ENCODE data around the gene RPL36AL.
"Not testable (repeated sequence)": the region's sequence is repeated elsewhere in the genome, so short reads cannot be mapped to it uniquely, and the experiment has no call there.

RPL36AL gene

GRCh38 chr14:49620182-49621113 is at the start of gene RPL36AL, which contains the start of gene MGAT2:
Gene RPL36AL, minus strand, starts transcription at chr14:49620626. Its CDS starts 1,522 bp downstream, at chr14:49619104.
Gene MGAT2, plus strand, starts transcription at chr14:49620799. Its CDS starts 470 bp downstream, at chr14:49621269.
- peak; percentile 95 for DNase-seq

GRCh38 chr14:49659526-49660455 is 39.4 kb upstream of the RPL36AL start:
- no peak for DNase-seq

- not testable (repeated sequence) for DNase-seq
Observed at GRCh38 chr14:49657500-49657899, 37.1 kb upstream of the RPL36AL start.

- DNase-seq: no peak
Observed at GRCh38 chr14:49654511-49654910, 34.1 kb upstream of the RPL36AL start.

- no peak for DNase-seq
Observed at GRCh38 chr14:49653508-49653907, 33.1 kb upstream of the RPL36AL start.

GRCh38 chr14:49642163-49642562 is 21.7 kb upstream of the RPL36AL start:
- DNase-seq: no peak

- DNase-seq: no peak
Observed at GRCh38 chr14:49641697-49642129, 21.3 kb upstream of the RPL36AL start.

- DNase-seq: no peak
Observed at GRCh38 chr14:49640540-49641417, 20.4 kb upstream of the RPL36AL start.

GRCh38 chr14:49637534-49638078 is 17.2 kb upstream of the RPL36AL start:
- DNase-seq: no peak

- no peak for DNase-seq
Observed at GRCh38 chr14:49636866-49637265, 16.4 kb upstream of the RPL36AL start.

GRCh38 chr14:49634547-49635334 is 14.3 kb upstream of the RPL36AL start, which contains the start of gene DNAAF2:
Gene DNAAF2, minus strand, starts transcription at chr14:49635244. Its CDS starts 95 bp downstream, at chr14:49635149.
- DNase-seq: peak; percentile 74

GRCh38 chr14:49633640-49634546 is 13.5 kb upstream of the RPL36AL start:
- DNase-seq: peak; percentile 95

- peak; percentile 38 for DNase-seq
Observed at GRCh38 chr14:49623941-49624839, 3.8 kb upstream of the RPL36AL start.

GRCh38 chr14:49623387-49623786 is 3.0 kb upstream of the RPL36AL start:
- DNase-seq: no peak

- no peak for DNase-seq
Observed at GRCh38 chr14:49622022-49622607, 1.7 kb upstream of the RPL36AL start.

- DNase-seq: peak; percentile 72
Observed at GRCh38 chr14:49621114-49621881, 872 bp upstream of the RPL36AL start.

- no peak for DNase-seq
Observed at GRCh38 chr14:49619730-49620129, 696 bp downstream of the RPL36AL start.

Measured in CD4-positive, alpha-beta T cell treated with Interleukin-15 for 1 hour (primary cell).